ENCODE results near the gene FBP2.

Gene FBP2

GRCh38 chr9:94588681-94589080 lies 4.9 kb downstream of the FBP2 start:
- Histone ChIP-seq H3K9me3 (no peaks in the 10 kb centered on the region), H3K4me1 (no peaks in the 10 kb centered on the region), H3K36me3 (no peaks in the 10 kb centered on the region), H3K27me3 (no peaks in the 10 kb centered on the region), H3K4me3 (ENCODE audit: low read depth, low read length) (no peak overlapping the region)
- TF ChIP-seq CTCF (IDR thresholded peaks at IDR 0.05; ENCODE audit: low read depth, low read length) = no peak
- DNase-seq = no peak

- Histone ChIP-seq H3K4me1 (no peaks in the 10 kb centered on the region), H3K4me3 (ENCODE audit: low read depth, low read length) (no peak overlapping the region), H3K36me3 (no peaks in the 10 kb centered on the region), H3K9me3 (no peaks in the 10 kb centered on the region), H3K27me3 (no peaks in the 10 kb centered on the region)
- DNase-seq = no peak
- TF ChIP-seq CTCF (IDR thresholded peaks at IDR 0.05; ENCODE audit: low read depth, low read length) = no peak
Observed at GRCh38 chr9:94586814-94587213, 6.8 kb downstream of the FBP2 start.

- Histone ChIP-seq H3K36me3 (no peaks in the 10 kb centered on the region), H3K9me3 (no peaks in the 10 kb centered on the region), H3K27me3 (no peaks in the 10 kb centered on the region), H3K4me3 (ENCODE audit: low read depth, low read length) (no peak overlapping the region), H3K4me1 (no peaks in the 10 kb centered on the region)
- no peak for TF ChIP-seq CTCF (IDR thresholded peaks at IDR 0.05; ENCODE audit: low read depth, low read length)
- DNase-seq = no peak
Observed at GRCh38 chr9:94586316-94586715, 7.3 kb downstream of the FBP2 start.

GRCh38 chr9:94584555-94584954 lies 9.1 kb downstream of the FBP2 start:
- H3K4me1 ChIP-seq = no peaks in the 10 kb centered on the region
- no peaks in the 10 kb centered on the region for H3K36me3 ChIP-seq
- no peaks in the 10 kb centered on the region for H3K27me3 ChIP-seq
- H3K9me3 ChIP-seq = no peaks in the 10 kb centered on the region
- no peak for DNase-seq
- H3K4me3 ChIP-seq (ENCODE audit: low read depth, low read length) = no peak overlapping the region
- no peak for TF ChIP-seq CTCF (IDR thresholded peaks at IDR 0.05; ENCODE audit: low read depth, low read length)

- Histone ChIP-seq H3K27me3 (no peaks in the 10 kb centered on the region), H3K4me1 (no peaks in the 10 kb centered on the region), H3K9me3 (no peaks in the 10 kb centered on the region), H3K4me3 (ENCODE audit: low read depth, low read length) (no peak overlapping the region), H3K36me3 (no peaks in the 10 kb centered on the region)
- TF ChIP-seq CTCF (IDR thresholded peaks at IDR 0.05; ENCODE audit: low read depth, low read length) = no peak
- no peak for DNase-seq
Observed at GRCh38 chr9:94581728-94582127, 11.9 kb downstream of the FBP2 start.

GRCh38 chr9:94577571-94577970 lies 16.1 kb downstream of the FBP2 start:
- H3K9me3 ChIP-seq = no peaks in the 10 kb centered on the region
- no peak overlapping the region for H3K4me3 ChIP-seq (ENCODE audit: low read depth, low read length)
- H3K4me1 ChIP-seq = no peaks in the 10 kb centered on the region
- H3K36me3 ChIP-seq = no peaks in the 10 kb centered on the region
- H3K27me3 ChIP-seq = no peaks in the 10 kb centered on the region
- no peak for DNase-seq
- TF ChIP-seq CTCF (IDR thresholded peaks at IDR 0.05; ENCODE audit: low read depth, low read length) = no peak
